Bronchial epithelial cell (primary cell): Measurements from ENCODE around the gene SOX15. TPM values are rescaled to one million over a fixed set of nuclear protein-coding genes. Genes with fewer than 3 reads are reported as not detected.
A peak's percentile ranks its signal among the peaks of the same experiment; 100 is the strongest.
"Not testable (repeated sequence)": the region's sequence is repeated elsewhere in the genome, so short reads cannot be mapped to it uniquely, and the experiment has no call there.

ENCODE experiments used
- DNase-seq: peaks from one replicate; pipeline ENCODE4 v3.0.0-alpha.2; 2010; ENCODE audit warnings: low read depth
- FAIRE-seq: peaks from 2 replicates; lab custom pipeline; 2011; peaks lifted over from hg19 to GRCh38; lab: Jason Lieb, UNC
- H3K27me3 ChIP-seq: 2 replicates; pipeline ENCODE4 v1.5.1; 2011; ENCODE audit warnings: low read length; ENCODE audit not compliant: control insufficient read depth, insufficient read depth
- H3K36me3 ChIP-seq: 2 replicates; pipeline ENCODE4 v1.5.1; 2011; ENCODE audit warnings: low read length; ENCODE audit not compliant: control insufficient read depth, insufficient read depth
- H3K4me3 ChIP-seq: 2 replicates; pipeline ENCODE4 v1.5.1; 2011; ENCODE audit warnings: mild to moderate bottlenecking, low read depth, low read length, control low read depth
- total RNA-seq: library from RNA; depleted of rRNA; stranded (reverse); fragments of >200 nt; gene quantifications from 2 replicates; pipeline ENCODE4 v1.2.1, GENCODE V29; 2014
- TF ChIP-seq, protein P1 (sequence below): IDR thresholded peaks from 2 replicates; pipeline ENCODE4 v1.5.1; 2011; ENCODE audit warnings: mild to moderate bottlenecking, moderate library complexity, low read length, control low read depth, inconsistent platforms; ENCODE audit not compliant: insufficient read depth, severe bottlenecking

The SOX15 gene
- total RNA-seq, 1 donor from 2014 or later: 23.4 TPM

DNA sequence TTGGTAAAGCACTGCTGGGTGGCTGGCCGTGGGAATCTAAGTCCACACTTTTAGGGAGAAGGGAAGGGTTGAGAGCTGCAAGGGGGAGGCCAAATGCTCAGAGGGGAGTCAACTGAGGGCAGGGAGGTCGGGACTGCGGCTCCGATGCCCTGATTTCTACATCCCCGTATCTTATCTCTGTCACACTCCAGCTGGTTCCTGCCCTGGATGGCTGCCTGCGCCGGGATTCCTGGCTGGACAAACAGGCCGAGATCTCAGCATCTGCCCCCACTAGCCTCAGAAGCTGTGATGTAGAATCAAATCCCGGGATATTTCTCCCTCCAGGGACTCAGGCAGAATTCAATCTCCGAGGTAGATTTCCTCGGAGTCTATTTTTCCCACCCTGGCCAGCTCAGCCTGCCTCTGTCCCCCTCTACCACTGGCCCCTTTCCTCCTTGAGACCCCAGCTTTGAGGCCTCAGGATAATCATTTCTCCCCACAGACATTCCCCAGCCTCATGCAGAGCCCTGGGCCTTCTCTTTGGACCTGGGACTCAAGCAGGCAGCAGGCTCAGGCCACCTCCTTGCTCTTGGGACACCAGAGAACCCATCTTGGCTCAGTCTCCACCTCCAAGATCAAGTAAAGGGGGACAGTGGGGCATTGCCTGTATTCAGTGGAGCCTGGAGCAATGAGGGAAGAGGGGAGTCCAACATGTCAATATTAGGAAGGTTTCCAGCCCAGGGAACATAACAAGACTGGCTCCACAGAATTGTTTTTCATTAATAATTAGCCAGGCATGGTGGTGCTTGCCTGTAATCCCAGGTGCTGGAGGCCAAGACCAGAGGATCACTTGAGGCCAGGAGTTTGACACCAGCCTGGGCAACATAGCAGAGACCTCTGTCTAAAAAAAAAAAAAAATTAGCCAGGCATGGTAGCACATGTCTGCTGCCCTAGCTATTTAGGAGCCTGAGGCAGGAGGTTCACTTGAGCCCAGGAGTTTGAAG is 41.8 kb upstream of the SOX15 start:
- DNase-seq: no peak
- no peaks in the 10 kb centered on the region for H3K36me3 ChIP-seq
- H3K27me3 ChIP-seq: no peaks in the 10 kb centered on the region
- H3K4me3 ChIP-seq: no peak overlapping the region
- TF ChIP-seq, protein P1, sequence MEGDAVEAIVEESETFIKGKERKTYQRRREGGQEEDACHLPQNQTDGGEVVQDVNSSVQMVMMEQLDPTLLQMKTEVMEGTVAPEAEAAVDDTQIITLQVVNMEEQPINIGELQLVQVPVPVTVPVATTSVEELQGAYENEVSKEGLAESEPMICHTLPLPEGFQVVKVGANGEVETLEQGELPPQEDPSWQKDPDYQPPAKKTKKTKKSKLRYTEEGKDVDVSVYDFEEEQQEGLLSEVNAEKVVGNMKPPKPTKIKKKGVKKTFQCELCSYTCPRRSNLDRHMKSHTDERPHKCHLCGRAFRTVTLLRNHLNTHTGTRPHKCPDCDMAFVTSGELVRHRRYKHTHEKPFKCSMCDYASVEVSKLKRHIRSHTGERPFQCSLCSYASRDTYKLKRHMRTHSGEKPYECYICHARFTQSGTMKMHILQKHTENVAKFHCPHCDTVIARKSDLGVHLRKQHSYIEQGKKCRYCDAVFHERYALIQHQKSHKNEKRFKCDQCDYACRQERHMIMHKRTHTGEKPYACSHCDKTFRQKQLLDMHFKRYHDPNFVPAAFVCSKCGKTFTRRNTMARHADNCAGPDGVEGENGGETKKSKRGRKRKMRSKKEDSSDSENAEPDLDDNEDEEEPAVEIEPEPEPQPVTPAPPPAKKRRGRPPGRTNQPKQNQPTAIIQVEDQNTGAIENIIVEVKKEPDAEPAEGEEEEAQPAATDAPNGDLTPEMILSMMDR: no peak
- FAIRE-seq: no peak

DNA sequence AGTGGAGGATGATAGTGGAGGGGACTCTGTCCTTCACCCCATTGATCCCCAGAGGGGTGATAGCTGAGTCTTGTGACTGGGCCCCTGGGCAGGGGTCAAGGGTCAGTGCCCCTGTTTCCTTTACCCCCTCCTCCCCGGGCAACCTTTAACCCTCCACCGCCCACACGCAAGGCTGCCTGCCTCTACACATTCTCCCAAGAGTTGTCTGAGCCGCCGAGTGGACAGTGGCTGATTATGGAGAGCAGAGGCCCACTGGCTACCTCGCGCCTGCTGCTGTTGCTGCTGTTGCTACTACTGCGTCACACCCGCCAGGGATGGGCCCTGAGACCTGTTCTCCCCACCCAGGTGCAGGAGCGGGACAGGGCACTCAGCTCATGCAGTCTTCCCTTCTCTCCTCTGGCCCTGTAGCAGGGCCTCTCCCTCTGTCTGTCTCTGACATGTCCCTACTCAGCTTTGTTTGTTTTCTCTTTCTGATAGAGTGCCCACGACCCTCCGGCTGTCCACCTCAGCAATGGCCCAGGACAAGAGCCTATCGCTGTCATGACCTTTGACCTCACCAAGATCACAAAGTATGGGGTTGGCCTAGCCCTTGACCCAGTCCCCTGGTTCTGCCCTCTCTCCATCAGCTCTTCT is 40.2 kb upstream of the SOX15 start, which contains the start of gene SHBG:
SHBG (plus strand) TSS at position 197 of the 633 bp plus-strand sequence; CDS start at position 235, 38 bp downstream.
- Histone ChIP-seq H3K27me3 (no peaks in the 10 kb centered on the region), H3K36me3 (no peaks in the 10 kb centered on the region), H3K4me3 (no peak within 1 kb of the TSS)
- DNase-seq (no peak), FAIRE-seq (no peak)
- TF ChIP-seq, protein P1: no peak

DNA sequence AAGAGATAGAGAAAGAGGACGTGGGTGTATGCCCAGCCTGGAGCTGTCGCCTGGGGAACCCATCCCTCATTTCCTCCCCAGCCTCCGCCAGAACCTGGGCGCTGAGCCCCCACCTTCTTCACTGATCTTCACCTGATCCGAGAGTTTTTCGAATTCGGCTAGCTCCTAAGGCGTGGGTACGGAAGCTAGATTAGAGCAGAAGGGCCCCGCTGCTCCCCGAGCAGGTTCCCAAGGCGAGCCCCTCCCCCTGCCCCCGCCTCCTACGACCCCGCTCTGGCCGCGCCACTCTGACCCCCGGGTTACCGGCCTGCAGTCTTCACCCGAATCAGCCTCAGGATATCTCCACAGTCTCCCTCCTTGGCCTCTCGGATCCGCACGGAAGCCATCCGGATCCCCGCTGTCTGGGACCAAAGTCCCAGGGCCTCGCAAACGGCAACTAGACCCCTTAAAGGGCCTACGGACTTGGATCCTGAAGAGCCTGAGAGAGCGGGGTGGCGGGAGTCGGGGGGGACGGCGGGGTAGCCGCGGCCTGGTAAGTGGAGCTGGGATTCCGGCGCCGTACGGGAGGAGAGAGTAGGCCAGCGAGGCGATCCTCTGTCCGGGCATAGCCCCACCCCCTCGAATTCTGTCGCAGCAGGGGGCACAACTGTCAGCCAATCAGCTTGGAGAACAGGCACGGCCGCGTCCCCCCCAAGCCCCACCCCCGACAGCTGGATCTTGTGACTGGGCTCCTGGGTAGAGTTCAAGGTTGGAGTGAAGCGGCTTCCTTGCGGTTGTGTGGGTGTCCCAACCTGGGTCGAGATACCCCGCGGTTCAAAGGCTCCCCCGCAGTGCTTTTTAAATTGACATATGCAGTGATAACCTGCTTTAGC is 37.6 kb upstream of the SOX15 start, which contains the start of gene SAT2:
SAT2 (minus strand) TSS at position 572 of the 872 bp plus-strand sequence; CDS start at position 386, 186 bp downstream.
- FAIRE-seq (no peak), DNase-seq (peak; percentile 81)
- TF ChIP-seq, protein P1: no peak
- peak within 1 kb of the TSS; percentile 53 for H3K4me3 ChIP-seq
- no peaks in the 10 kb centered on the region for H3K27me3 ChIP-seq
- H3K36me3 ChIP-seq: no peaks in the 10 kb centered on the region

DNA sequence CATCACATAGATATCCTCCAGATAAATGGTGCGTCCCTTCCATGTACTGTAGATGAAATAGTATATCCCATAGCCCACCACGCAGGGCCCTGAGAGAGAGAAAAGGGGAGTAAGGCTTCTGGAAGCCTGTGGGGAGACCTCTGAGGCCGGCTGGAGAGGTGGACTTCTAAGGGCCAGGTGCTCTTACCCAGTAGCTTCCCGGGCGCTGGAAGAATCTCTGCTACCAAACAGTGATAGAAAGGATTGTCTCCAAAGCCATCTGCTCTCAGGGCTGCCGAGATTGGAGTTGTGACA is 37.0 kb upstream of the SOX15 start:
- no peaks in the 10 kb centered on the region for H3K27me3 ChIP-seq
- FAIRE-seq: no peak
- TF ChIP-seq, protein P1: no peak
- no peak for DNase-seq
- peak overlapping the region; percentile 53 for H3K4me3 ChIP-seq
- no peaks in the 10 kb centered on the region for H3K36me3 ChIP-seq

DNA sequence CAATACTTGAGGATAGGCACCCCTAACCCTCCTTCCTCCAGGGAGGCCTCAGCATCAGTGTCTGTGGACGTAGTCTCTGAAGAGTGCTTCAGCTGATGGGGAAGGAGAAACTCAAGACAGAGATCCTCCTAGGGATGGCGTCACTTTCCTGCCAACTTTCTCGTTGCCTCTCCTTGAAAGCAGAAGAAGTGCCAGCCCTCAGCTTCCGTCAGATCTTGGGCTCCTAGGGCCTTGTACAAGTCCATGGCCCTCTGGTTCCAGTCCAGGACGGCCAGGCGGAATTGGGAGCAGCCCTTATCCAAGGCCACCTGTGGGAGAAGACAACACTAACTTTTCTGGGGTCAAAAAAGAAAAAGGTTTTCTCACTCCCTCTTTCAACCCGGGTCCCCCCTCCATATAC is 36.4 kb upstream of the SOX15 start:
- Histone ChIP-seq H3K27me3 (no peaks in the 10 kb centered on the region), H3K4me3 (no peak overlapping the region), H3K36me3 (no peaks in the 10 kb centered on the region)
- FAIRE-seq (no peak), DNase-seq (no peak)
- TF ChIP-seq, protein P1: no peak

DNA sequence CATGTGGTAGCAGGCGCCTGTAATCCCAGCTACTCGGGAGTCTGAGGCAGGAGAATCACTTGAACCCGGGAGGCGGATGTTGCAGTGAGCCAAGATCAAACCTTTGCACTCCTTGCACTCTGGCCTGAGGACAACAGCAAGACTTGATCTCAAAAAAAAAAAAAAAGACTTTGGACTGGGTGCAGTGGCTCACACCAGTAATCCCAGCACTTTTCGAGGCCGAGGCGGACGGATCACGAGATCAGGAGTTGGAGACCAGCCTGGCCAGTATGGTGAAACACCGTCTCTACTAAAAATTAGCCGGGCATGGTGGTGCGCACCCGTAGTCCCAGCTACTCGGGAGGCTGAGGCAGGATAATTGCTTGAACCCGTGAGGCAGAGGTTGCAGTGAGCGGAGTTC is 35.9 kb upstream of the SOX15 start:
- not testable (repeated sequence) for H3K4me3 ChIP-seq, H3K27me3 ChIP-seq, H3K36me3 ChIP-seq, FAIRE-seq, DNase-seq
